HepG2 (cell line): Measurements from ENCODE around the gene CLCN1. TPM values are rescaled to one million over a fixed set of nuclear protein-coding genes. Genes with fewer than 3 reads are reported as not detected.

Experiments used
- HES4 ChIP-seq: sonication (generic); formaldehyde crosslinking; IDR thresholded peaks from 2 replicates; pipeline ENCODE4 v1.9.0; 2021; ENCODE audit warnings: mild to moderate bottlenecking, missing genetic modification reagents, borderline replicate concordance
- HHEX ChIP-seq: IDR thresholded peaks from 2 replicates; pipeline ENCODE4 v1.6.1; 2016; ENCODE audit warnings: control low read depth
- NR2C2 ChIP-seq: sonication (generic); formaldehyde crosslinking; IDR thresholded peaks from 2 replicates; pipeline ENCODE4 v1.4.0; 2020; ENCODE audit warnings: missing genetic modification reagents, mild to moderate bottlenecking, moderate library complexity, borderline replicate concordance
- NR2F2 ChIP-seq: IDR thresholded peaks from 2 replicates; pipeline ENCODE4 v1.6.1; 2012; ENCODE audit warnings: low read depth, inconsistent platforms, borderline replicate concordance
- NR2F6 ChIP-seq, 2 experiments: IDR thresholded peaks; 2 replicates each; pipeline ENCODE4 v1.6.1; 2016; ENCODE audit warnings: antibody characterized with exemption in 1 of 2, mild to moderate bottlenecking in 1 of 2
- ONECUT2 ChIP-seq: sonication (generic); formaldehyde crosslinking; IDR thresholded peaks from 2 replicates; pipeline ENCODE4 v1.4.0; 2020; ENCODE audit warnings: missing genetic modification reagents
- PHB2 ChIP-seq: fragments of 450-650 bp; IDR thresholded peaks from 2 replicates; pipeline ENCODE4 v1.6.1; 2018; ENCODE audit not compliant: partially characterized antibody
- PHF20 ChIP-seq: sonication (generic); formaldehyde crosslinking; IDR thresholded peaks from 2 replicates; pipeline ENCODE4 v1.5.0; 2020; ENCODE audit warnings: mild to moderate bottlenecking, missing genetic modification reagents
- RAD21 ChIP-seq: fragments of 450-650 bp; formaldehyde crosslinking; IDR thresholded peaks from 2 replicates; pipeline ENCODE4 v1.5.0; 2020; ENCODE audit warnings: mild to moderate bottlenecking
- RFX3 ChIP-seq: IDR thresholded peaks from 2 replicates; pipeline ENCODE4 v1.6.1; 2016; ENCODE audit warnings: missing biosample characterization, missing genetic modification reagents
- YY1 ChIP-seq: IDR thresholded peaks from 2 replicates; pipeline ENCODE4 v1.6.1; 2011; ENCODE audit warnings: low read length, low read depth, moderate library complexity, mild to moderate bottlenecking; ENCODE audit not compliant: insufficient read depth, insufficient replicate concordance
- ZBTB46 ChIP-seq: sonication (generic); formaldehyde crosslinking; IDR thresholded peaks from 2 replicates; pipeline ENCODE4 v1.4.0; 2020; ENCODE audit warnings: mild to moderate bottlenecking, missing genetic modification reagents, borderline replicate concordance
- ZFP91 ChIP-seq: sonication (generic); formaldehyde crosslinking; IDR thresholded peaks from 2 replicates; pipeline ENCODE4 v1.9.0; 2022; ENCODE audit warnings: missing genetic modification reagents, mild to moderate bottlenecking, borderline replicate concordance
- ZMAT5 ChIP-seq: sonication (generic); formaldehyde crosslinking; IDR thresholded peaks from 2 replicates; pipeline ENCODE4 v1.5.0; 2020; ENCODE audit warnings: mild to moderate bottlenecking, low read depth, missing genetic modification reagents, borderline replicate concordance
- ZNF343 ChIP-seq: sonication (generic); formaldehyde crosslinking; IDR thresholded peaks from 2 replicates; pipeline ENCODE4 v1.4.0; 2020; ENCODE audit warnings: mild to moderate bottlenecking, missing genetic modification reagents
- ZSCAN31 ChIP-seq: sonication (generic); formaldehyde crosslinking; IDR thresholded peaks from 2 replicates; pipeline ENCODE4 v1.5.0; 2020; ENCODE audit warnings: low read depth, mild to moderate bottlenecking, missing genetic modification reagents
- polyA plus RNA-seq, 8 experiments: library from polyadenylated mRNA; depleted of rRNA in 3 of 8; stranded (reverse) in 7 of 8; unstranded in 1 of 8; fragments of >200 nt; fragmentation: Illumina TruSeq in 4 of 8; extraction: Trizol in 4 of 8; gene quantifications; 2 replicates each; pipeline versions ENCODE4 v1.2.1 to v1.2.3, GENCODE V29; 2011 to 2016; ENCODE audit warnings: low read depth in 4 of 8, missing spikeins in 1 of 8, mixed read lengths in 1 of 8; ENCODE audit not compliant: insufficient read depth in 1 of 8
- total RNA-seq, 5 experiments: library from RNA; depleted of rRNA; stranded (reverse); fragments of >200 nt; fragmentation: Illumina TruSeq; extraction: Trizol; gene quantifications; 2 replicates each; pipeline ENCODE4 v1.2.3, GENCODE V29; 2016; ENCODE audit warnings: low read depth in 1 of 5

The CLCN1 gene
- total and polyA plus RNA-seq, 2 of the 13 experiments (the other 11 are each of a cell fraction or from before 2014, with no cell fraction given) = 0.01 TPM; not detected in 1

- TF ChIP-seq ZNF343 (CRISPR knock-in tag) (no peak), ZFP91 (CRISPR knock-in tag) (peak; percentile 30; the same call in 1 of the 2 replicates), ONECUT2 (peak; percentile 63), ZBTB46 (no peak), NR2C2 (CRISPR knock-in tag) (peak; percentile 62), NR2F2 (0 out of 2 replicates have a peak, but pooled peaks have one; percentile 35), ZSCAN31 (no peak), RAD21 (CRISPR knock-in tag) (no peak), HES4 (no peak), PHB2 (no peak), HHEX (CRISPR knock-in tag) (no peak), PHF20 (no peak), RFX3 (CRISPR knock-in tag) (no peak), ZMAT5 (CRISPR knock-in tag) (no peak), NR2F6 (IDR thresholded peaks at IDR 0.05) (peak; percentile 35; the same call in 1 of the 2 replicates), NR2F6 (CRISPR knock-in tag; IDR thresholded peaks at IDR 0.05) (peak; percentile 46; the same call in 1 of the 2 replicates), YY1 (no peak)
These were observed 66.3 kb downstream of the CLCN1 start (continued) for GRCh38 chr7:143382126-143382790.
